Uterus (tissue), 2 donors: ENCODE data around the gene DCC.

Experiments
- POLR2A ChIP-seq, 2 donors: fragments of 450-650 bp; IDR thresholded peaks; one replicate each; pipeline ENCODE4 v1.6.1; 2016; ENCODE audit warnings: antibody characterized with exemption in 2 of 2, mild to moderate bottlenecking in 1 of 2, moderate library complexity in 1 of 2
- TF ChIP-seq, protein P1 (sequence below), 4 experiments: fragments of 200-600 bp in 2 of 4; fragments of 450-650 bp in 2 of 4; sonication (generic) in 2 of 4; IDR thresholded peaks; one replicate each; pipeline ENCODE4 v1.5.1; 2016 to 2019; ENCODE audit warnings: antibody characterized with exemption in 4 of 4, mild to moderate bottlenecking in 2 of 4, moderate library complexity in 1 of 4

- TF ChIP-seq, protein P1, sequence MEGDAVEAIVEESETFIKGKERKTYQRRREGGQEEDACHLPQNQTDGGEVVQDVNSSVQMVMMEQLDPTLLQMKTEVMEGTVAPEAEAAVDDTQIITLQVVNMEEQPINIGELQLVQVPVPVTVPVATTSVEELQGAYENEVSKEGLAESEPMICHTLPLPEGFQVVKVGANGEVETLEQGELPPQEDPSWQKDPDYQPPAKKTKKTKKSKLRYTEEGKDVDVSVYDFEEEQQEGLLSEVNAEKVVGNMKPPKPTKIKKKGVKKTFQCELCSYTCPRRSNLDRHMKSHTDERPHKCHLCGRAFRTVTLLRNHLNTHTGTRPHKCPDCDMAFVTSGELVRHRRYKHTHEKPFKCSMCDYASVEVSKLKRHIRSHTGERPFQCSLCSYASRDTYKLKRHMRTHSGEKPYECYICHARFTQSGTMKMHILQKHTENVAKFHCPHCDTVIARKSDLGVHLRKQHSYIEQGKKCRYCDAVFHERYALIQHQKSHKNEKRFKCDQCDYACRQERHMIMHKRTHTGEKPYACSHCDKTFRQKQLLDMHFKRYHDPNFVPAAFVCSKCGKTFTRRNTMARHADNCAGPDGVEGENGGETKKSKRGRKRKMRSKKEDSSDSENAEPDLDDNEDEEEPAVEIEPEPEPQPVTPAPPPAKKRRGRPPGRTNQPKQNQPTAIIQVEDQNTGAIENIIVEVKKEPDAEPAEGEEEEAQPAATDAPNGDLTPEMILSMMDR (IDR thresholded peaks at IDR 0.05): no peak
- no peak for TF ChIP-seq POLR2A (IDR thresholded peaks at IDR 0.05)
These were observed 47.2 kb downstream of the DCC start for GRCh38 chr18:52387175-52387574.
